Fibroblast of peridontal ligament (primary cell): Measurements from ENCODE around the gene TMEM125.

ENCODE experiments used
- DNase-seq: peaks from one replicate; pipeline ENCODE4 v3.0.0-alpha.2; 2010; ENCODE audit errors: extremely low read depth

Gene TMEM125

GRCh38 chr1:43312212-43312623 lies 42.4 kb downstream of the TMEM125 start:
- DNase-seq, result no peak

- no peak for DNase-seq
Observed at GRCh38 chr1:43312663-43313515, 43.1 kb downstream of the TMEM125 start.

- no peak for DNase-seq
Observed at GRCh38 chr1:43313771-43314170, 44.0 kb downstream of the TMEM125 start.

- DNase-seq, result no peak
Observed at GRCh38 chr1:43314233-43314632, 44.5 kb downstream of the TMEM125 start.

DNA sequence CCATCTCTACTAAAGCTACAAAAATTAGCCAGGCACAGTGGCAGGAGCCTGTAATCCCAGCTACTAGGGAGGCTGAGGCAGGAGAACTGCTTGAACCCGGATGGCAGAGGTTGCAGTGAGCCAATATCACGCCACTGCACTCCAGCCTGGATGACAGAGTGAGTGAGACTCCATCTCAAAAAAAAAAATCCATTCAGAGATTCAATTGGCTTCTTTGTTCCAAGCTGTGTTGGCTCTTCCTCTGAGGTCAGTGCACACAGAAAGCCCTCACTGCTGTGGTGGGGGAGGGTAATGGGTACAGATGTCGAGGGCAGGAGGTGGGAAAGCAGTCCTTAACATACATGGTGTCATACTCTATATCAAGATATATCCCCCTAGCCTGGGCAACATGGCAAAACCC lies 45.7 kb downstream of the TMEM125 start:
- DNase-seq, result no peak

- DNase-seq, result peak; percentile 21
Observed at GRCh38 chr1:43315963-43316737, 46.4 kb downstream of the TMEM125 start.

- no peak for DNase-seq
Observed at GRCh38 chr1:43316738-43317520, 47.1 kb downstream of the TMEM125 start.

- no peak for DNase-seq
Observed at GRCh38 chr1:43317817-43318471, 48.2 kb downstream of the TMEM125 start.

GRCh38 chr1:43318831-43319230 lies 49.0 kb downstream of the TMEM125 start:
- no peak for DNase-seq

DNA sequence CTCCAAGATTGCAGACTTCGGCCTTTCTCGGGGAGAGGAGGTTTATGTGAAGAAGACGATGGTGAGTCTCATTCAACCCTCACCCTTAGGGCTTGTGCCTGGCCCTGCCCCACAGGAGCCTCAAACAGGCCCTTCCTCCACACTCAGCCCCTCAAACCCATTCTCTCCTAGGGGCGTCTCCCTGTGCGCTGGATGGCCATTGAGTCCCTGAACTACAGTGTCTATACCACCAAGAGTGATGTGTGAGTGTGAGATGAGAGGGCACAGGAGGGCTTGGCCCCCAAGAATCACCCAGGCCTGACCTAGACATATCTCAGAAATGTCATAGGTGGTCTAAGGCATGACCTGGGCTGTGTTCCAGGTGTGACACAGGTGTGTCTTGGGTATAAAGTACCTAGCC lies 49.5 kb downstream of the TMEM125 start:
- no peak for DNase-seq

- no peak for DNase-seq
Observed at GRCh38 chr1:43319766-43320165, 50.0 kb downstream of the TMEM125 start.

DNA sequence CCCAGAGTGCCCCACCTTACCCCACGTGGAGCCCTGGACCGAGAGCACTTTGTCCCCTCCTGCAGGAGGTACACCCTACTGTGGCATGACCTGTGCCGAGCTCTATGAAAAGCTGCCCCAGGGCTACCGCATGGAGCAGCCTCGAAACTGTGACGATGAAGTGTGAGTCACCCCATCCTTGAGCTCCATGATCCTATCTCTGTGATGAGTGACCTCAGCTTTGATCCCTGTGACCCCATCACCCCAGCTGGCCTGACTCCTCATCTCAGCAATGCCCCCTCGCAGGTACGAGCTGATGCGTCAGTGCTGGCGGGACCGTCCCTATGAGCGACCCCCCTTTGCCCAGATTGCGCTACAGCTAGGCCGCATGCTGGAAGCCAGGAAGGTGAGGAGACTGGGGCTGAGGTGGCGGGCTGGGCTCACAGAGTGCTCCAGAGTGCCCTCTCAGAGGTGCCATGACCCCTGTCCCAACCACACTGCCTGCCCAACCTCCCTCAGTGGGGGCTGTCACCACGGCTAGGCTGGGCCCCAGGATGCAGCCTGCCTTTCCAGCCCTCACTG lies 51.6 kb downstream of the TMEM125 start:
- DNase-seq, result no peak

DNA sequence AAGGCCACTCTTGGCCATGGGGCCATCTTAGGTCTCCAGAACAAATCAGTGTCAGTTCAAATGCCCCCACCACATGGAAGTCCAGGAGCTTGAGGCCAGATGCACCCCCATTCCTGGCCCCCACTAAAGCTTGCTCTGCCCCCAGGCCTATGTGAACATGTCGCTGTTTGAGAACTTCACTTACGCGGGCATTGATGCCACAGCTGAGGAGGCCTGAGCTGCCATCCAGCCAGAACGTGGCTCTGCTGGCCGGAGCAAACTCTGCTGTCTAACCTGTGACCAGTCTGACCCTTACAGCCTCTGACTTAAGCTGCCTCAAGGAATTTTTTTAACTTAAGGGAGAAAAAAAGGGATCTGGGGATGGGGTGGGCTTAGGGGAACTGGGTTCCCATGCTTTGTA lies 52.7 kb downstream of the TMEM125 start:
- DNase-seq, result no peak
